ENCODE results near the gene NDUFA6. TPM values are rescaled to one million over a fixed set of nuclear protein-coding genes. Genes with fewer than 3 reads are reported as not detected.
"Not testable (repeated sequence)": the region's sequence is repeated elsewhere in the genome, so short reads cannot be mapped to it uniquely, and the experiment has no call there.

Gene NDUFA6
- total and polyA plus RNA-seq, 2 experiments from 2014 or later = 134 to 324 TPM

GRCh38 chr22:42127606-42128005, 37.0 kb upstream of the NDUFA6 start:
- Histone ChIP-seq H3K27ac (no peak overlapping the region), H3K36me3 (no peaks in the 10 kb centered on the region), H3K9me3 (ENCODE audit: low read depth) (no peaks in the 10 kb centered on the region), H3K4me1 (ENCODE audit: low read depth) (no peaks in the 10 kb centered on the region), H3K4me3 (no peak overlapping the region), H3K27me3 (no peaks in the 10 kb centered on the region)
- DNase-seq (ENCODE audit: low read depth in 1 of 2, low spot score in 1 of 2) = no peak
- TF ChIP-seq CTCF (IDR thresholded peaks at IDR 0.05; ENCODE audit: low read depth, low read length) = no peak

GRCh38 chr22:42123529-42123928, 33.0 kb upstream of the NDUFA6 start:
- not testable (repeated sequence) for H3K4me1 ChIP-seq (ENCODE audit: low read depth); H3K27ac ChIP-seq; H3K36me3 ChIP-seq; DNase-seq (ENCODE audit: low read depth in 1 of 2, low spot score in 1 of 2); H3K27me3 ChIP-seq; H3K4me3 ChIP-seq; H3K9me3 ChIP-seq (ENCODE audit: low read depth)

DNA sequence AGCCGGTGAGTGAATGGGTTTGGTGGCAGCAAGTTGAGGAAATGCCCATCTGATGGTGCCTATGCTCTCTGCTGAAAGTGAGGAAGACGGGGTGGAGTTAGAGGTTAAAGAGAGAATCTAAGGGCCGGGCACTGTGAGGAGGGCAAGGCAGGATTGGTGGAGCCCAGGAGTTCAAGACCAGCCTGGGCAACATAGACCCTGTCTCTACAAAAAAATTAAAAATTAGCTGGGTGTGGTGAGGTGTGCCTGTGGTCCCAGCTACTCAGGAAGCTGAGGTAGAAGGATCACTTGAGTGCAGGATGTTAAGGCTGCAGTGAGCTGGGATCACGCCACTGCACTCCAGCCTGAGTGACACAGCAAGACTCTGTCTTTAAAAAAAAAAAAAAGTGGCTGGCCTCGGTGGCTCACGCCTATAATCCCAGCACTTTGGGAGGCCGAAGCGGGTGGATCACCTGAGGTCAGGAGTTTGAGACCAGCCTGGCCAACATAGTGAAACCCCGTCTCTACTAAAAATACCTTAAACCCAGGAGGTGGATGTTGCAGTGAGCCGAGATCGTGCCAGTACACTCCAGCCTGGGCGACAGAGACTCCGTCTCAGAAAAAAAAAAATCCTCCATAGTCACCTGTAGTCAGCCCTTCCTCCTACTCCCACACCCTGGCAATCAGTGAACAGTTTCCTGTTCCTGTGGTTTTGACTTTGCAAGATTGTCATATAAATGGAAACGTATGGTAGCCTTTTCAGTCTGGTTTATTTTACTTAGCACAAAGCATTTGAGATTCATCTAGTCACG, 29.9 kb upstream of the NDUFA6 start:
- DNase-seq (ENCODE audit: low read depth in 1 of 2, low spot score in 1 of 2); H3K9me3 ChIP-seq (ENCODE audit: low read depth); H3K27me3 ChIP-seq; H3K27ac ChIP-seq; H3K4me1 ChIP-seq (ENCODE audit: low read depth); H3K36me3 ChIP-seq; H3K4me3 ChIP-seq: not testable (repeated sequence)

DNA sequence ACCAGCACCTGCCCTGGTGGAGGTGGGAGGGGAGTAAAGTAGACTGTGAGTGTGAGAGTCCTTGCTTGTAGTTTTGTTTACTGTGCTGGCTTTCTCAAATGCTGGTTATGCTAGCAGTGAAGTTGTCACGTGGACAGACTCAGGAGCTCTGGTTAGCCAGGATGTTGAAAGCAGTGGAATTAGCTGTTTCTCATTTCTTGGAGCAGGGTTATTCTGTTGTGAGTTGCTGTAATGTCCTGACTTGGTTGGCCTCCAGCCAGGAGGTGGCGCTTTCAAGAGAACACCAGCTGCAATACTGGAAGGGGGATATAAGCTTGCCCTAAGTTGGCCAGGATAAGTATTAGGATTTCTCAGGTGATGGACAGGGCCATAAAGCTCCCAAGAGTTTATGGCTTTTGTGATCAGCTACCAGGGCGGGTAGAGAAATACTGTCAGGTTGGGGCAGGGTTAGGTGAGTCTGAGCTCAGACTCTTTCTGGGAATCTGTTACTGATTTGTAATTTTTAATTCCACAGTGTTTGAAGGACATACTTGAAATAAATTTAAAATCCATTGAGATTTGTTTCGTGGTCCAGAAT, 26.4 kb upstream of the NDUFA6 start:
- H3K9me3 ChIP-seq (ENCODE audit: low read depth) = no peaks in the 10 kb centered on the region
- H3K27ac ChIP-seq = no peak overlapping the region
- no peaks in the 10 kb centered on the region for H3K27me3 ChIP-seq
- peak in 1 of 2 donors; percentile 33 for DNase-seq (ENCODE audit: low read depth in 1 of 2, low spot score in 1 of 2)
- H3K36me3 ChIP-seq = no peaks in the 10 kb centered on the region
- TF ChIP-seq CTCF (IDR thresholded peaks at IDR 0.05; ENCODE audit: low read depth, low read length) = no peak
- H3K4me1 ChIP-seq (ENCODE audit: low read depth) = peaks cover 9% of the 10 kb centered on the region
- no peak overlapping the region for H3K4me3 ChIP-seq

DNA sequence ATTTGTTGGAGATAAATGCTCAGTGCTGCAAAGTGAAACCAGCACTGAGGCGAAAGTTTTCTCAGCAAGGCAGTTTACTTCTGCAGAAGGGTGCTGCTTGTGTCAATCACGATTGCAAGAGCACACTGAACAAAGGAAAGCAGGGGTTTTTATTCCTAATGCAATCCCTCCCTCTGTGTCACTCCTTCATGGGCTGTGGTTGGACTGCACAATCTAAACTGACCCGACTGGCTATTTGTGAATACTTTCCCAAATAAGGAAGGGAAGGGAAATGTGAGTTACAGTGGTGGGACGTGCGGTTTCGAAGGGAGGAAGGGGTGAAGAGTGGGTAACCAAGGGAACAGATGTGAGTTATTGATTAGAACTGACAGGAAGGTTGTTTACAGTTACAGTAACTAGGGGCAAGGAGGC, 24.9 kb upstream of the NDUFA6 start:
- not testable (repeated sequence) for DNase-seq (ENCODE audit: low read depth in 1 of 2, low spot score in 1 of 2); H3K27ac ChIP-seq; H3K4me3 ChIP-seq; H3K9me3 ChIP-seq (ENCODE audit: low read depth); H3K27me3 ChIP-seq; H3K36me3 ChIP-seq
- H3K4me1 ChIP-seq (ENCODE audit: low read depth) = peaks cover 10% of the 10 kb centered on the region

DNA sequence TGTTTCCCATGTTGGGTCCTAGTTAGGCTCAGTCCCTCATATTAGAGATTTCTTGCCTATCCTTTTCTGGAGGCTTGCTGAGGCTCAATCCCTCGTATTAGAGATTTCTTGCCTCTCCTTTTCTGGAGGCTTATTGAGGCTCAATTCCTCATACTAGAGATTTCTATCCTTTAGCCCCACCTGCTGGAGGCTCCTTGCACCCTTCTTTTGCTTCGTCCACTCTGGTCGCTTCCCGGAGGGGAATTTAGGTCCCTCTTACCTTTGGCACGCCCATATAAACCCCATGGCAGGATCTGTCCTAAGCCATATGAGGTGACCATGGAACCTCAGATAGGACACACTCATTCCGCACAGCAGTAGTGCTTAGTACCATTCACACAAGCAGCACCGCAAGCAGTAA, 24.1 kb upstream of the NDUFA6 start:
- DNase-seq (ENCODE audit: low read depth in 1 of 2, low spot score in 1 of 2) = peak in 1 of 2 donors; percentile 30
- H3K27ac ChIP-seq = no peak overlapping the region
- TF ChIP-seq CTCF (IDR thresholded peaks at IDR 0.05; ENCODE audit: low read depth, low read length) = peak; percentile 32
- H3K27me3 ChIP-seq = no peaks in the 10 kb centered on the region
- no peaks in the 10 kb centered on the region for H3K36me3 ChIP-seq
- peaks cover 10% of the 10 kb centered on the region for H3K4me1 ChIP-seq (ENCODE audit: low read depth)
- no peak overlapping the region for H3K4me3 ChIP-seq
- H3K9me3 ChIP-seq (ENCODE audit: low read depth) = no peaks in the 10 kb centered on the region

DNA sequence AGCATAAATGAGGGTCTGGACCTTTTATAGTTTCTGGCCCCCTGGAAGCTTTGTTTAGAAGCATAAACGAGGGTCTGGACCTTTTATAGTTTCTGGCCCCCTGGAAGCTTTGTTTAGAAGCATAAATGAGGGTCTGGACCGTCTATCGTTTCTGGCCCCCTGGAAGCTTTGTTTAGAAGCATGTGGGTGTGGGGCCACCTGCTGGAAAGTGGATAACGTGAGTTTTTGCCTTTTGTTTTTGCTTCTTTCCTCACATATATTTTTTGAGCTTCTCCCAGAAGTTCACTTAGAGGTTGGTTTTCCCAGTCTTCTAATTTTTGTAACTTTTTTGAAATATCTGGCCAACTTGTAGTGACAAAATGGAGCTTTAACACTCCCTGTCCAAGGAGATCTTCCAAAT, 22.2 kb upstream of the NDUFA6 start:
- DNase-seq (ENCODE audit: low read depth in 1 of 2, low spot score in 1 of 2) = peak; percentile 19 to 59
- not testable (repeated sequence) for H3K36me3 ChIP-seq; H3K4me3 ChIP-seq; H3K27me3 ChIP-seq; H3K9me3 ChIP-seq (ENCODE audit: low read depth); H3K27ac ChIP-seq
- H3K4me1 ChIP-seq (ENCODE audit: low read depth) = peaks cover 10% of the 10 kb centered on the region

Data from cardiac muscle cell (in vitro differentiated cells and primary cell).